ENCODE results near the gene LUC7L3. TPM values are rescaled to one million over a fixed set of nuclear protein-coding genes. Genes with fewer than 3 reads are reported as not detected.

The LUC7L3 gene
- total and polyA plus RNA-seq, 2 of the 13 experiments (the other 11 are each of a cell fraction or from before 2014, with no cell fraction given) = 108 to 120 TPM

GRCh38 chr17:50681263-50682200, 37.9 kb upstream of the LUC7L3 start (continued):
- TF ChIP-seq IKZF5 (CRISPR knock-in tag; IDR thresholded peaks at IDR 0.05) = peak; percentile 45; the same call in 1 of the 2 replicates
- no peak for TF ChIP-seq GABPA (IDR thresholded peaks at IDR 0.05; ENCODE audit: low read depth, low read length)
- 0 out of 2 replicates have a peak, but pooled peaks have one; percentile 24 for TF ChIP-seq GABPA (CRISPR knock-in tag; IDR thresholded peaks at IDR 0.05; ENCODE audit: low read depth)
- 0 out of 2 replicates have a peak, but pooled peaks have one; percentile 26 for TF ChIP-seq ZFP91 (CRISPR knock-in tag; IDR thresholded peaks at IDR 0.05; ENCODE audit: borderline replicate concordance)
- TF ChIP-seq ZNF547 (CRISPR knock-in tag; IDR thresholded peaks at IDR 0.05) = 0 out of 2 replicates have a peak, but pooled peaks have one; percentile 31
- no peak for TF ChIP-seq ZNF619 (CRISPR knock-in tag; IDR thresholded peaks at IDR 0.05)

GRCh38 chr17:50682441-50682840, 37.0 kb upstream of the LUC7L3 start:
- POLR2A ChIA-PET = interaction anchor here (1.4 to 21.3 kb wide), 9 partner anchors 11 to 50 kb away, joined by 5 to 839 read pairs (median 39); partner anchors contain the start of genes ABCC3 and LUC7L3
- Histone ChIP-seq H3K9me3 (ENCODE audit: low read length) (no peaks in the 10 kb centered on the region), H3K4me3 (replicated peaks in 1 of 3; ENCODE audit: insufficient read depth in 1 of 3, low read depth in 2 of 3, low read length in 3 of 3) (no peak overlapping the region), H3K27me3 (ENCODE audit: control insufficient read depth in 1 of 2, insufficient read depth in 2 of 2, low read length in 2 of 2) (no peaks in the 10 kb centered on the region; a peak in 1 of 5 replicates), H3K4me2 (ENCODE audit: low read depth, low read length) (no peak overlapping the region), H4K20me1 (ENCODE audit: insufficient read depth, low read length) (no peaks in the 10 kb centered on the region), H3K27ac (ENCODE audit: extremely low read length, insufficient read depth, low read length) (peak overlapping the region; percentile 99), H3K36me3 (replicated peaks in 1 of 2; ENCODE audit: control insufficient read depth in 1 of 2, insufficient read depth in 2 of 2, low read length in 2 of 2) (no peaks in the 10 kb centered on the region), H3K9ac (ENCODE audit: insufficient read depth, low read depth, low read length) (no peak overlapping the region), H3K4me1 (ENCODE audit: insufficient read depth, low read length) (peaks cover 94% of the 10 kb centered on the region), H3K79me2 (ENCODE audit: insufficient read depth, low read length) (peaks cover 14% of the 10 kb centered on the region), H2AFZ (ENCODE audit: low read length) (no peak overlapping the region)
- no peak for DNase-seq (ENCODE audit: low spot score)
- intact Hi-C loops (cut with micrococcal nuclease; ENCODE audit: unreplicated experiment) = no loop called here
- 96% methylated on average over 3 of the region's 3 CpGs for WGBS (ENCODE audit: low lambda C conversion rate)
- no TSS peak for BruUV-seq (replicated peaks)
- no peak for FAIRE-seq
- CTCF ChIA-PET (ENCODE audit: low intra/inter-chr PET ratio, low total read pairs) = no interaction called here
- ATAC-seq = no peak
- in situ Hi-C loops (cut with HindIII; ENCODE audit: extremely low pct_ligation_motif_present, low pct_unique_long_range_greater_than_20kb) = no loop called here
- TF ChIP-seq TSC22D2 (CRISPR knock-in tag; IDR thresholded peaks at IDR 0.05; ENCODE audit: borderline replicate concordance) = no peak
- no peak for TF ChIP-seq ZNF225 (CRISPR knock-in tag; IDR thresholded peaks at IDR 0.05)
- TF ChIP-seq ZBTB21 (CRISPR knock-in tag; IDR thresholded peaks at IDR 0.05) = no peak
- no peak for TF ChIP-seq ZFP37 (CRISPR knock-in tag; IDR thresholded peaks at IDR 0.05; ENCODE audit: borderline replicate concordance)
- TF ChIP-seq RAD51 (IDR thresholded peaks at IDR 0.05; ENCODE audit: borderline replicate concordance) = no peak
- no peak for TF ChIP-seq BRCA1 (CRISPR knock-in tag; IDR thresholded peaks at IDR 0.05)
- TF ChIP-seq ZNF552 (CRISPR knock-in tag; IDR thresholded peaks at IDR 0.05; ENCODE audit: borderline replicate concordance) = no peak
- TF ChIP-seq ZFP36 (IDR thresholded peaks at IDR 0.05; ENCODE audit: borderline replicate concordance, low read depth, low read length, partially characterized antibody) = peak; percentile 77
- TF ChIP-seq MAFF (IDR thresholded peaks at IDR 0.05; ENCODE audit: low read depth, low read length) = no peak
- TF ChIP-seq ZNF879 (CRISPR knock-in tag; IDR thresholded peaks at IDR 0.05) = no peak
- no peak for TF ChIP-seq MAX (IDR thresholded peaks at IDR 0.05)
